DMS79 (cell line): ENCODE measurements around the gene NAGPA.

Experiments
- DNase-seq: peaks from one replicate; lab custom pipeline; 2025; lab: John Stamatoyannopoulos, UW

Gene NAGPA

GRCh38 chr16:5003211-5003610 is 30.5 kb downstream of the NAGPA start:
- no peak for DNase-seq

GRCh38 chr16:5002699-5003143 is 31.0 kb downstream of the NAGPA start:
- DNase-seq: no peak

GRCh38 chr16:5001986-5002385 is 31.7 kb downstream of the NAGPA start:
- DNase-seq: no peak

- DNase-seq: no peak
Observed at GRCh38 chr16:5001571-5001970, 32.2 kb downstream of the NAGPA start.

DNA sequence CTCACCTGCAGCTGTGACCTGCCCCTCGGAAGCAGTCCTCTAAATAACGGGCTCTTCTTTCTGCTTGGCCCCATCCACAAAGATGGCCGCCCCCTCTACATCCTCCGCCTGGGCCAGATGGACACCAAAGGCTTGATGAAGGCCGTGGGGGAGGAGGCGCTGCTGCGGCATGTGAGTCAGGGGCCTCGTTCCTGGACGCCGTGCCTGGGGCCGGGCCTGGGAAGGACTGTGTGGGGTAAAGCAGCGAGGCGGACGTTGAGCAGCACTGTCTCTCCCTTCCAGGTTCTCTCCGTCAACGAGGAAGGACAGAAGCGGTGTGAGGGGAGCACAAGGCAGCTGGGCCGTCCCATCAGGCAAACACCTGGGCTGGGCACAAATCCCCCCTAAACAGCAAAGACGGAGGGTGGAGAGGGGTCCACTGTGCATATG is 33.1 kb downstream of the NAGPA start:
- no peak for DNase-seq

- DNase-seq: no peak
Observed at GRCh38 chr16:4994719-4995434, 38.9 kb downstream of the NAGPA start.

DNA sequence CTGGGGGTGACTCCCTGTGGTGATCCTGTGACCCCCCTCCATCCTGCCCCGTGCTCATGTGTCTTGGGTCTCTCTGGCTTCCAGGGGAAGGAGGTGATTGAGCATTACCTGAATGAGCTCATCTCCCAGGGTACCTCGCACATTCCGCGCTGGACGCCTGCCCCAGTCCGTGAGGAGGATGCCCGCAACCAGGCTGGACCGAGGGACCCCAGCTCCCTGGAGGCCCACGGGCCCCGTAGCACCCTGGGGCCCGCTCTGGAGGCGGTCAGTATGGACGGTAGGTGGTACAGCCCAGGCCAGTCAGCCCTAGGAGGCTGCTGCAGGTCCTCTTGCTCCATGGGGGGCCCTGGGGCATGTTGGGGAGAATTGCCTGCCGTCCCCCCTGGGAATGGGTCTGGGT is 42.0 kb downstream of the NAGPA start:
- DNase-seq: no peak

GRCh38 chr16:4990415-4990814 is 43.3 kb downstream of the NAGPA start:
- no peak for DNase-seq

GRCh38 chr16:4989391-4990006 is 44.2 kb downstream of the NAGPA start:
- no peak for DNase-seq

- DNase-seq: no peak
Observed at GRCh38 chr16:4988647-4989046, 45.1 kb downstream of the NAGPA start.

- peak; percentile 3 for DNase-seq
Observed at GRCh38 chr16:4987580-4988374, 46.0 kb downstream of the NAGPA start.

- DNase-seq: no peak
Observed at GRCh38 chr16:4987250-4987579, 46.5 kb downstream of the NAGPA start.

DNA sequence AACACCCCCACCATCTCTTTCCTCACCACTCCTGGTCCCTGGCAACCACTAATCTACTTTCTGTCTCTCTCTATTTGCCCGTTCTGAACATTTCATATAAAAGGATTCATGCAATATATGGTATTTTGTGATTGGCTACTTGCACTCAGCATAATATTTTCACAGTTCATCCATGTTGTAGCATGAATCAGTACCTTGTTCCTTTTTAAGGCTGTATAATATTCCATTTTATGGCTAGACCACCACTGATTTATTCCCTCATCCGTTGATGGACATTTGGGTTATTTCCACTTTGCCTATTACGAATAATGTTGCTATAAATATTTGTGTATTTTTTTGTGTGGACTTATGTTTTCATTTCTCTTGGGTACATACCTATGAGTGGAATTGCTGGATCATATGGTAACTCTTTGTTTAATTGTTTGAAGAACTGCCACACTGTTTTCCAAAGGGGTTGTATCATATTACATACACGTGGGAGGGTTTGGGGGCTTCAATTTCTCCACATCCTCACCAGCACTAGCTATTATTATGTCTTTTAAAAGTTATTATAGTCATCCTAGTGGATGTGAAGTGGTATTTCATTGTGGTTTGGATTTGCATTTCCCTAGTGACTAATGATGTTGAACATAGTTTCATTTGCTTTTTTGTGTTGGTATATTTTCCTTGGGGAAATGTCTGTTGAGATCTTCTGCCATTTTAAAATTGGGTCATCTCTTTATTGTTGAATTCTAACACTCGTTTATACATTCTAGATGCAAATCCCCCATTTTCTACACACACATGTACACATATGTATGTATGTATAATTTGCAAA is 49.4 kb downstream of the NAGPA start:
- DNase-seq: no peak

DNA sequence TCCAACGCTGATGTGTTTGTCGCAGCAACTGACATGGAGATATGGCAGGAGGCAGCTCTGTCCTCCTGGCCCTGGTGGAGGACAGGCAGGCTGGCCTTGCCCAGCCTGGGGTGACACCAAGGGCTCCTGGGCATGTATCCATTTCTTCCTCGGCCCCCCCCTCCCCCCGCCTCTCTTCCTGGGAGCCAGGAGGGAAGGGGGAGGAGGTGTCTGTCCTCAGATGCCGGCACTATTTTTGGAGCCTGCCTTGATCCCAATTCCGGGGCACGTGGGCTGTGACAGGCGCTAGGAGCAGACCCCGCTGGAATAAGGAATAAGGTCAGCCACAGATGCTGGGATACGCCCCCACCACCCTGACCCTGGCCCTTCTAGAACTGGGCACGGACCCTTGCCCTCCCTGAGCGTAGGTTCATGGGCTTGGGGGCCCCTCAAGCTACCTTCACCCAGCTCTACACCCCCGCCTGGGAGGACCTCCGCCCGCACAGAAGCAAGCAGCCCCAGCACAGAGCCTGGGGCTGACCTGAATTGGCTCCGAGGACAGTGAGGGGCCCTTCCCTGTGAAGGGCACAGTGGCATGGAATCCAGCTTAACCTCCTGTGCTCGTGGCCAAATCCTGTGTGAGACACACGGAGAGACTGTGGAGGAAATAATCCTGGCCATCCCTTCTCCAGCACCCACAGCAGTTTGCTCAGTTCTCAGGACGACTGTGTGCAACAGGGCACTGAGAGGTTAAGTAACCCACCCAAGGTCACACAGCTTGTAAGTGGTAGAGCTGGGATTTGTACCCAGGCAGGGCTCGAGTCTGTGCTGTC is 51.5 kb downstream of the NAGPA start:
- no peak for DNase-seq

- DNase-seq: no peak
Observed at GRCh38 chr16:4981473-4981872, 52.3 kb downstream of the NAGPA start.

GRCh38 chr16:4980691-4981090 is 53.0 kb downstream of the NAGPA start:
- no peak for DNase-seq

DNA sequence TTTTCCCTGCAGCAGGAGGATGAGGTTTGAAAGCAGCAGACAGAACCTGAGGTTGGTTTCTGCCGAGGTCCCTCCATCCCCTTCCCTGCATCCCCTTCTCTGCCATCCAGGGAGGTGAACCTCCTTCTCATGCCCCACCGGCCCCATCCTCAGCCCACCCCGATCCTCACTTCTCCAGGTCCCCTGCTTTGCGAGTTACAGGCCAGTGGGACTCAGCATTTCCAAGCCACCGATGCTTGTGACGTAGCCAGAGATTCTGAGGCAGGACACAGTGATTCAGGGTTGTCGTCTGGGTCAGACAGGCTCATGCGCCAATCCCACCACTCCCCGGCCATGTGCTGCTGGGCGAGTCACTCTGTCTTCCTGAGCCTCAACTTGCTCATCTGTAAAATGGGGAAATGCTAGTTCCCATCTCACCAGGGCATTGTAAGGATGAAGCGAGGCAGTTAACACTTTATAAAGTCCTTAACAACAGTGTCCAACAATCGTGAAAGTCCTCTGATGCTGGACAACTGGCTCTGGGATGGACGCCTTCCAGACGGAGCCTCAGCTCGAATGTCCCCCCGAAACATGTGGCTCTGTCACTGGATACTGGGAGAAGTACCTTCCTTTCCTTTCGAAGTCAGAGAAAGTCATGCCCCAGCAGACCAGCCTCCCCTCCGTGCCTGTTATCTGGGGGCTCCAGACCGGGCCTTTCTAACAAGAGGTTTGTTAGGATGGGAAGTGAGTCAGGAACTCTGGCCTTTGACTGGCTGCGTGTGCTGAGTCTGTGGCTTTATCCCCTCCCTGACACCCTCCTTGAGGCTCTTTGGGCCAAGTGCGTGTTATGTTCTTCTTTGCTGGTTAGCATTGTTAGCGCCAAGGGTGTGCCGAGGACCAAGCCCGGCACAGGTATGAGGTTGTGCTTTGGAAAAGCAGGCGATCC is 53.7 kb downstream of the NAGPA start:
- no peak for DNase-seq

DNA sequence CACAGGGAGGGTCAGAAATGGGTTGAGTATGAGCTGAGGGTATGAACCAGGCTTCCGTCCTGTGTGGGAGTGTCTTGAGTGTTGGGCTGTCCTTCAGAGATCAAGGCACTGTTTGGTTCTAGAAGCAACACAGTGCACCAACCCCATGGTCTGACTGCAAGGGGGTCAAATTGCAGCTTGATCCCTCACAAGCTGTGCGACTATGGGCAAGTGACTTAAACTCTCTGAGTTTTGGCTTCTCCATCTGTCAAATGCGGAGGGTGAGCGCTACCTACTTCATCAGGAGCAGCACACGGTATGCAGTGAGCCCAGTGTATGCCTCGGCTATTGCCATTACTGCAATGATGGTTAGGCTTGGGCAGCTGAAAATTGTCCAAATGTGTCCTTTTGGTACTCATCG is 54.6 kb downstream of the NAGPA start:
- no peak for DNase-seq

GRCh38 chr16:4976611-4977145 is 57.1 kb downstream of the NAGPA start:
- no peak for DNase-seq

DNA sequence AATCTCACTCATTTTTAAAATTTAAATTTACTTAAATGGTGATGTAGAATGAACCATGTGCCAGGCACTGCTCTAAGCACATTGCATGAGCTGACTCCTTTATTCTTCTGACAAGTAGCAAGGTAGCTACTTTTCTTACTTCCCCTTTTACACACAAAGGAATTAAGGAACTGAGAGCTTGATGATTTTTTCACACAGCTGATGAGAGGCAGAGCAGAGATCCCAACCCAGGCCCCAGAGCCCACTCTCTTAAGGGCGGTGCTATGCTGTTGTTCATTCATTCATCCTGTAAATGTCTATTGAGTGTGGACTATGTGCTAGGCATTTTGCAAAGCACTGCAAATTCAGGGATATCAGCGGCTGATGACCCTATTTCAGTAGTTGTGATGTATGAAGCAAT is 57.7 kb downstream of the NAGPA start:
- no peak for DNase-seq
